ENCODE data around the gene BYSL. TPM values are rescaled to one million over a fixed set of nuclear protein-coding genes. Genes with fewer than 3 reads are reported as not detected.

Gene BYSL
- total and polyA plus RNA-seq, 12 donors: 5.1 to 42.9 (median 16.3) TPM

GRCh38 chr6:41958022-41958856 is 36.9 kb downstream of the BYSL start:
- Histone ChIP-seq H3K27me3 (no peaks in the 10 kb centered on the region), H3K9me3 (replicated peaks in 1 of 3) (no peaks in the 10 kb centered on the region), H3K4me1 (replicated peaks in 1 of 2) (peaks cover 11 to 21% of the 10 kb centered on the region in 2 donors), H3K36me3 (replicated peaks in 1 of 2) (no peaks in the 10 kb centered on the region), H3K27ac (no peak overlapping the region), H3K4me3 (no peak overlapping the region)
- DNase-seq: no peak
- intact Hi-C loops (cut with DNase I): no loop called here
- TF ChIP-seq POLR2A (IDR thresholded peaks at IDR 0.05) (no peak), CTCF (IDR thresholded peaks at IDR 0.05) (no peak)
- 84 to 88% (median 87%) methylated on average over 6 of the region's 6 CpGs for WGBS, 4 donors

GRCh38 chr6:41960028-41960427 is 38.7 kb downstream of the BYSL start:
- intact Hi-C loops (cut with DNase I): no loop called here
- WGBS, 4 donors: 93 to 99% (median 96%) methylated on average over 4 of the region's 4 CpGs
- no peak for TF ChIP-seq POLR2A (IDR thresholded peaks at IDR 0.05)
- no peak for TF ChIP-seq CTCF (IDR thresholded peaks at IDR 0.05)

GRCh38 chr6:41963371-41963770 is 42.1 kb downstream of the BYSL start:
- Histone ChIP-seq H3K9me3 (replicated peaks in 1 of 3) (no peaks in the 10 kb centered on the region), H3K4me1 (replicated peaks in 1 of 2) (peaks cover 5 to 16% of the 10 kb centered on the region in 2 donors), H3K27me3 (no peaks in the 10 kb centered on the region), H3K27ac (no peak overlapping the region), H3K4me3 (no peak overlapping the region), H3K36me3 (replicated peaks in 1 of 2) (no peaks in the 10 kb centered on the region)
- TF ChIP-seq CTCF (IDR thresholded peaks at IDR 0.05) (no peak), POLR2A (IDR thresholded peaks at IDR 0.05) (no peak)
- WGBS, 4 donors: 23 to 43% (median 29%) methylated on average over 1 of the region's 1 CpG
- intact Hi-C loops (cut with DNase I): no loop called here
- DNase-seq: peak in 2 of 7 donors; percentile 4 to 35

More at GRCh38 chr6:41960028-41960427, 38.7 kb downstream of the BYSL start:
- DNase-seq: no peak
- Histone ChIP-seq H3K27ac (no peak overlapping the region), H3K4me1 (replicated peaks in 1 of 2) (peaks cover 11 to 21% of the 10 kb centered on the region in 2 donors), H3K4me3 (no peak overlapping the region), H3K9me3 (replicated peaks in 1 of 3) (no peaks in the 10 kb centered on the region), H3K27me3 (no peaks in the 10 kb centered on the region), H3K36me3 (replicated peaks in 1 of 2) (no peaks in the 10 kb centered on the region)

- Histone ChIP-seq H3K4me3 (no peak overlapping the region), H3K9me3 (replicated peaks in 1 of 3) (no peaks in the 10 kb centered on the region), H3K27me3 (no peaks in the 10 kb centered on the region), H3K4me1 (replicated peaks in 1 of 2) (peaks cover 5 to 16% of the 10 kb centered on the region in 2 donors), H3K36me3 (replicated peaks in 1 of 2) (no peaks in the 10 kb centered on the region), H3K27ac (no peak overlapping the region)
- DNase-seq: peak in 2 of 7 donors; percentile 7 to 42
- intact Hi-C loops (cut with DNase I): no loop called here
- 65 to 91% (median 73%) methylated on average over 2 of the region's 2 CpGs for WGBS, 4 donors
- no peak for TF ChIP-seq CTCF (IDR thresholded peaks at IDR 0.05)
- no peak for TF ChIP-seq POLR2A (IDR thresholded peaks at IDR 0.05)
Observed at GRCh38 chr6:41964201-41964887, 43.0 kb downstream of the BYSL start.

Data from adrenal gland (tissue), 12 donors.